HG03135 (cell line): ENCODE results near the gene C6orf89.
"Not testable (repeated sequence)": the region's sequence is repeated elsewhere in the genome, so short reads cannot be mapped to it uniquely, and the experiment has no call there.

ENCODE experiments used
- ATAC-seq: cut with Tn5 transposase; IDR thresholded peaks from one replicate; pipeline ENCODE4 v1.9.1; 2021; ENCODE audit warnings: mild to moderate bottlenecking, moderate library complexity; ENCODE audit not compliant: unreplicated experiment

The C6orf89 gene

GRCh38 chr6:36920049-36920448 lies 34.3 kb downstream of the C6orf89 start:
- ATAC-seq: no peak

DNA sequence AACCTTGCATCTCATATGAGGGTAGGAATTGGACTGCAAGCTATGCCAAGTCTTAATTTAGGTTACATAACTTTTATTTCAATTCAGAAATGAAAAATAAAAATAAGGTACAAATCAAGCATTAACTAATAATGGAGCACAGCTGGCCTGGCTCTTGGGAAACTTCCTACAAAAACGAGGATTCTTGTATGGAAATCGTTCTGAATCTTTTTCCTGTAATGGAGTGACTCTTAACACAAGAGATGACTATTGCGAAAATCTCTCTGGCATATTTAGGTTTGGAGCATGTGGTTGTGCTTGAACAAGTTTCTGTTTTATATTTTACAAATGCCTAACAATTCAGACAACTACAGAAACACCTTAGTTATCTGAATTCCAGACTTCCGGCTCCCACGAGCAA lies 34.8 kb downstream of the C6orf89 start:
- ATAC-seq: no peak

- no peak for ATAC-seq
Measured at GRCh38 chr6:36924131-36924530, 38.4 kb downstream of the C6orf89 start.

GRCh38 chr6:36924778-36925374 lies 39.1 kb downstream of the C6orf89 start:
- ATAC-seq: no peak

DNA sequence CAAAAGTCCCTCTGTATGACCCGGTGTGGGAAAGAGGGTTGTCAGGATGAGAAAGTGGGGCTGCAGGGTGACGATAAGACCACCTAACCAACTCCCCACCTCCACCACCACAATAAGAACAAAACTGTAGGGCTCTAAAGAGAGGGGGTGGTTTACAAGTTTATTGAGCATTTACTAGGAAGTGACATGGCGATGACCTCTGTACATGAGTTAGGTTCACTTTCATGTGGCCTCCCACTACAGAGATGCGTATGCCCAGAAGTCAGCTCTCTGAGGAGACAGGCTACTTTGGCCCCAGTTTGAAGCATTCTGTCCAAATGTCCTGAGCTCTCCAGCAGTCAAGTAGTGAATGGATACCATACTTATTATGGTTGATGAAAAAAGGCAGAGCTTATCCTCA lies 40.1 kb downstream of the C6orf89 start:
- no peak for ATAC-seq

DNA sequence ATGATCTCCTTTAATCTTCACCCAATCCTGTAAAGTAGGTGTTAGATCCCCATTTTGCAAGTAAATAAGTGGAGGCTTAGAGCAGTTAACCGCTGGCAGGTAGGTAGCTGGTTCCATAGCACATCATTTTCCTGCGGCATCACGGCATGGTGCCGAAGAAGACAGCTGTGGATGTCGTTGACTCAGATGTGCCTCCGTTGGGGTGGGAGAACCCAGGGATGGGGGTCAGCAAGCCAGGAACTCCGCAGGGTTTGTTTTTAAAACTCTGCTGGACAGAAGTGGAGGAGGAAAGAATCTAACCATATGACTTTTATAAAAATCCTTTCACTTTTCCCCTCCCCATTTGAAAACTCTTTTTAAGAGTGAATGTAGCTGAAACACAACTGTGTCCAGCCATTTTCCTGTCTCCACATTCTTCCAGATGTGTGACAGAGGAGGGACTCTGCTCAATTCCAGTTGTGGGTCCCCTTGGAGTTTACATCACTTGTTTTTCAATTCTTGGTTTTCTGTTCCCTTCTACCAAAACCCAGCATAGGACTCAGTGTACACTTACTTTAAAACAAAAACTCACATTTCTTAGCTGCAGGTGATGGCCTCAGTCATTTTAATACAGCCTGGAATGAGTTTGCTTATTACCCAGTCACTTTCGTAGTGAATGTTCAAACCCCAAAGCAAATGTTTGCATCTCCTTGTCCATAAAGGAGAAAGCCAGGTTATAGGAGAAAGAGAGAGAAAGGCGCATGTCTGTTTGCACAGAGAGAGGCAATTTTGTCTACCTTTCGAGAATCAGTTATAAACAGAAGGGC lies 41.2 kb downstream of the C6orf89 start:
- ATAC-seq: no peak

DNA sequence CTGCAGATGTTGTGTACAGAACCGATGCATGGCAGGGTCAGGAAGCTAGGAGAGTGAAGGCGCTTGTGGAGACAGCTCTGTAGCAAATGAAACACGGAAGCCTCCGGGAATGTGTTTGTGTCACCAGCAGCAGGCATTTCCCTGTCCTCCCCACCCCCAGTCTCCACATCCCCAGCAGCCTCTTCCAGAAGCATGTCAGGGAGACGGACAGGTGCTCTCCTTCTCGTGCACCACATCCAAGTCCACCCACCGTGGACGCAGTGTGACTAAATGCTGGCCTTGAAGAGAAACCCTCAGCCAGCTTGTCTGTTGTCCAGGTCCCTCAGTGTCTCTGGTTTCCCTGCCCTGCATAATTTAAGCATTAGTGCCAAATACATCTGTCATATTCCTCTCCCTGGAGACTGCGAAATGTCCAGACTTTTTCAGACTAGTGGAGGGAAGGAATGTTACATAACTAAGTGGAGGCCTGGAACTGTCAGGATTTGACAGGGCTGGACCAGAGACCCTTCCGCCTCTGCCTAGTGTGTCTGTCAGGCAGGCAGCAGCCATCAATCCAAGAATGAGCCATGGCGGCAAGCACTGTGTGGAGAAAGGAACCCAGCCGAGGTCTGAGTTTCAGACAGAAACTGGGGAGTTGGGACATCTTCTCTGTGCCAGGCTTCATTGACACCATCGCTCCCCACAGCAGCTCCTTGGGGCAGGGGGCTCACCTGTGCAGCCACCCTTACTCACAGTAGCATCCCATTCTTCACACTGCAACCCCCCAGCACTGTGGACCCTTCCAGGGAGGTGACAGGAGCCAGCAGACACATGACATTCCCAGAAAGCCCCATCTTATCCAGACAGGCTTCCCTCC lies 42.2 kb downstream of the C6orf89 start:
- ATAC-seq: no peak

DNA sequence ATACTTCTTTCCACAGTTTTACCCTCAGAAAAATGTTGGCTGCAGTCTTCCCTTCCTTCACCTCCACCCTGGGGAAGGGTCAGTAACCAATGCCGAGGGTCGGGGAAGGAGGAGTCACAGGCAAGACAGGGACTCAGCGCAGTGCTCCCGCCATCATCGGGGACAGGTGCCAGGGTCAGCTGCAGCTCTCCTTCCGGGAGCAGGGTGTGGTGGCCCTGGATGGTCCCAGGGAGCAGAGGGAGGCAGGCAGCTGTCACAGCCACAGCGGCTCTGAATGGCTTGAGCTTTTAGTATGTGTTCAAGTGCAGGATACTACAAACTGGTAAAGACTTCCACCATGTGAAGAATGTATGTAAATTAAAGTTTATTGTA lies 42.8 kb downstream of the C6orf89 start:
- ATAC-seq: no peak

- no peak for ATAC-seq
Measured at GRCh38 chr6:36929152-36929551, 43.4 kb downstream of the C6orf89 start.

- no peak for ATAC-seq
Measured at GRCh38 chr6:36929607-36930006, 43.9 kb downstream of the C6orf89 start.

- no peak for ATAC-seq
Measured at GRCh38 chr6:36930483-36930882, 44.7 kb downstream of the C6orf89 start.

GRCh38 chr6:36933102-36933501 lies 47.4 kb downstream of the C6orf89 start:
- ATAC-seq: no peak

GRCh38 chr6:36933519-36933918 lies 47.8 kb downstream of the C6orf89 start:
- no peak for ATAC-seq

- no peak for ATAC-seq
Measured at GRCh38 chr6:36934901-36935300, 49.1 kb downstream of the C6orf89 start.

DNA sequence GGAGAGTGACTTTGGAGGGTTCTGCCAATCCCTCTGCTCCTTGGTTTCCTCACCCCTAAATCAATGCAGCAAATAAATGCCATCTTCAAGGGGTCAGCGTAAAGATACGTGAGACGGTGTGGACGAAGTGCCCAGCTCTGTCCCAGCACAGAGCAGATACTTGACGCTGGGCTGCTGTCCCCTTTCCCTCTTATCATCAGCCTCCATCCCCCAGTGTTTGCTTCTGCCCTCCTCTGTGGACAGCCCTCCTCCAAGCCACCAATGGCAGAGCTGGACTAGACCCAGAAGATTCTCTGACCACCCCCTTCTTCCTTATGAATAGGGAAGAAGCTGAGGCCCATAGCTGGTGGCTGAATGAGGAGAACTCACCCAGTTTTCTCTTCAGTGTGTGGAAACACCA lies 51.1 kb downstream of the C6orf89 start:
- no peak for ATAC-seq

- ATAC-seq: no peak
Measured at GRCh38 chr6:36937896-36938295, 52.1 kb downstream of the C6orf89 start.

GRCh38 chr6:36938536-36938935 lies 52.8 kb downstream of the C6orf89 start:
- ATAC-seq: no peak

GRCh38 chr6:36939005-36939404 lies 53.3 kb downstream of the C6orf89 start:
- not testable (repeated sequence) for ATAC-seq

DNA sequence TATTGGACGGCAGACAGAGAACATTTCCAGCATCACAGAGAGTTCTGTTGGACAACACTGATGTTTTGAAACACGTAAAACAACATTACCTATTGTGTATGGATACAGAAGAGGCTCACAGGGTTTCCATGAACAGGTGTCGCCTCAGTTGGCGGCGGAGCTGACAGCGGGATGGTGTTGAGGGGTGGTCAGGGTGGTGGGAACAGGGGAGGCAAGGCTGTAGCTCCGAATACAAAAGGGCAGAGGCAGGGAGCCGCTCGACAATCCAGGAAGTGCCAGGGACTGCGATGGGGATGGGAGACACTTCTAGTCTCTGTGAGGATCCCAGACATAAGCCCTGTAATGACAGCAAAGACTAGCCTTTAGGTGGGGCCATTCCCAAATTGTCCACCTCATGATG lies 54.3 kb downstream of the C6orf89 start:
- ATAC-seq: no peak

DNA sequence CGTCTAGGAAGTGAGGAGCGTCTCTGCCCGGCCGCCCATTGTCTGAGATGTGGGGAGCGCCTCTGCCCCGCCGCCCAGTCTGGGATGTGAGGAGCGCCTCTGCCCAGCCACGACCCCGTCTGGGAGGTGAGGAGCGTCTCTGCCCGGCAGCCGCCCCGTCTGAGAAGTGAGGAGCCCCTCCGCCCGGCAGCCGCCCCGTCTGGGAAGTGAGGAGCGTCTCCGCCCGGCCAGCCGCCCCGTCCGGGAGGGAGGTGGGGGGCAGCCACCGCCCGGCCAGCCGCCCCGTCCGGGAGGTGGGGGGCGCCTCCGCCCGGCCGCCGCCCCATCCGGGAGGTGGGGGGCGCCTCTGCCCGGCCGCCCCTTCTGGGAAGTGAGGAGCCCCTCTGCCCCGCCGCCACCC lies 55.8 kb downstream of the C6orf89 start:
- not testable (repeated sequence) for ATAC-seq

- not testable (repeated sequence) for ATAC-seq
Measured at GRCh38 chr6:36942329-36942728, 56.6 kb downstream of the C6orf89 start.

DNA sequence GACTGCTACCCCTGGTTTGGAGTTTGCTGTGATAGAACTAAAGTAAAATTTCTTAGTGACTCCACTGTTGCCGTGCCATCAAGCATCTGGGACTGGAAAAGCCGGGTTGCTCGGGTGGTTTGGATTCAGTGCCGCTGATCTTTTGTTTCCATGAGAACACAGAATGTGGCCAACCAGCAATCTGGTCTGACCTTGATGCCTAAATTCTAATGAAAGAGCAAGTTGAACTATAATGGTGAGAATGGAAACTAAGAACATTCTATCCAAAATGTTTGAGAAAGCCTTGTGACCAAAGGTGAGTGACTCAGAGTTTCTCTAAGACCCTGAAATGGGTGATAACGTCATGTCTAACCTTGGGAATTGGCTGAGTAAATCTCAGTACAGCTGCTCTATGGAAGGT lies 58.9 kb downstream of the C6orf89 start:
- ATAC-seq: no peak
